KMS-11 (cell line): ENCODE results near the gene ERC2.

ENCODE experiments used
- H2AFZ ChIP-seq: fragments of 200-600 bp; sonication (generic); 2 replicates; pipeline ENCODE4 v1.6.1; 2016; ENCODE audit warnings: antibody characterized with exemption, mixed run types, low read depth
- H3K27ac ChIP-seq: fragments of 200-600 bp; sonication (generic); 2 replicates; pipeline ENCODE4 v1.6.1; 2016; ENCODE audit warnings: mild to moderate bottlenecking, mixed run types
- H3K27me3 ChIP-seq: fragments of 200-600 bp; sonication (generic); 2 replicates; pipeline ENCODE4 v1.6.1; 2017; ENCODE audit warnings: mild to moderate bottlenecking, low read depth, mixed run types, moderate library complexity; ENCODE audit not compliant: insufficient read depth
- H3K36me3 ChIP-seq: fragments of 200-600 bp; sonication (generic); 2 replicates; pipeline ENCODE4 v1.6.1; 2017; ENCODE audit warnings: mild to moderate bottlenecking, mixed run types; ENCODE audit not compliant: insufficient read depth
- H3K4me1 ChIP-seq: fragments of 200-600 bp; sonication (generic); 2 replicates; pipeline ENCODE4 v1.6.1; 2016; ENCODE audit warnings: mild to moderate bottlenecking, low read depth, mixed run types; ENCODE audit not compliant: poor library complexity, severe bottlenecking
- H3K4me2 ChIP-seq: fragments of 200-600 bp; sonication (generic); 2 replicates; pipeline ENCODE4 v1.7.0; 2016; ENCODE audit warnings: mild to moderate bottlenecking, mixed run types
- H3K4me3 ChIP-seq: fragments of 200-600 bp; sonication (generic); IDR thresholded peaks from 2 replicates; pipeline ENCODE4 v1.6.1; 2017; ENCODE audit warnings: low read depth, low read length, mixed read lengths; ENCODE audit not compliant: insufficient read depth
- H3K79me2 ChIP-seq: fragments of 200-600 bp; sonication (generic); 2 replicates; pipeline ENCODE4 v1.6.1; 2016; ENCODE audit warnings: low read depth, mixed run types; ENCODE audit not compliant: insufficient read depth
- H3K9ac ChIP-seq: fragments of 200-600 bp; sonication (generic); 2 replicates; pipeline ENCODE4 v1.6.1; 2016; ENCODE audit warnings: mild to moderate bottlenecking, mixed run types
- H4K20me1 ChIP-seq: fragments of 200-600 bp; sonication (generic); 2 replicates; pipeline ENCODE4 v1.6.1; 2016; ENCODE audit warnings: mild to moderate bottlenecking, mixed run types; ENCODE audit not compliant: insufficient read depth
- TF ChIP-seq, protein P1 (sequence below): fragments of 200-600 bp; sonication (generic); conservative IDR thresholded peaks from 2 replicates; pipeline ENCODE4 v1.6.1; 2017; ENCODE audit warnings: low read depth, mild to moderate bottlenecking, antibody characterized with exemption, low read length, moderate library complexity, mixed read lengths

Gene ERC2

GRCh38 chr3:56295161-56295560, 173.1 kb downstream of the ERC2 start:
- no peaks in the 10 kb centered on the region for H3K27me3 ChIP-seq
- H2AFZ ChIP-seq: no peak overlapping the region
- no peak overlapping the region for H3K9ac ChIP-seq
- no peak overlapping the region for H3K4me3 ChIP-seq
- no peak overlapping the region for H3K4me2 ChIP-seq
- TF ChIP-seq, protein P1, sequence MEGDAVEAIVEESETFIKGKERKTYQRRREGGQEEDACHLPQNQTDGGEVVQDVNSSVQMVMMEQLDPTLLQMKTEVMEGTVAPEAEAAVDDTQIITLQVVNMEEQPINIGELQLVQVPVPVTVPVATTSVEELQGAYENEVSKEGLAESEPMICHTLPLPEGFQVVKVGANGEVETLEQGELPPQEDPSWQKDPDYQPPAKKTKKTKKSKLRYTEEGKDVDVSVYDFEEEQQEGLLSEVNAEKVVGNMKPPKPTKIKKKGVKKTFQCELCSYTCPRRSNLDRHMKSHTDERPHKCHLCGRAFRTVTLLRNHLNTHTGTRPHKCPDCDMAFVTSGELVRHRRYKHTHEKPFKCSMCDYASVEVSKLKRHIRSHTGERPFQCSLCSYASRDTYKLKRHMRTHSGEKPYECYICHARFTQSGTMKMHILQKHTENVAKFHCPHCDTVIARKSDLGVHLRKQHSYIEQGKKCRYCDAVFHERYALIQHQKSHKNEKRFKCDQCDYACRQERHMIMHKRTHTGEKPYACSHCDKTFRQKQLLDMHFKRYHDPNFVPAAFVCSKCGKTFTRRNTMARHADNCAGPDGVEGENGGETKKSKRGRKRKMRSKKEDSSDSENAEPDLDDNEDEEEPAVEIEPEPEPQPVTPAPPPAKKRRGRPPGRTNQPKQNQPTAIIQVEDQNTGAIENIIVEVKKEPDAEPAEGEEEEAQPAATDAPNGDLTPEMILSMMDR: no peak
- no peaks in the 10 kb centered on the region for H4K20me1 ChIP-seq
- H3K79me2 ChIP-seq: no peaks in the 10 kb centered on the region
- no peak overlapping the region for H3K27ac ChIP-seq
- no peaks in the 10 kb centered on the region for H3K36me3 ChIP-seq
- peaks cover 10% of the 10 kb centered on the region for H3K4me1 ChIP-seq

DNA sequence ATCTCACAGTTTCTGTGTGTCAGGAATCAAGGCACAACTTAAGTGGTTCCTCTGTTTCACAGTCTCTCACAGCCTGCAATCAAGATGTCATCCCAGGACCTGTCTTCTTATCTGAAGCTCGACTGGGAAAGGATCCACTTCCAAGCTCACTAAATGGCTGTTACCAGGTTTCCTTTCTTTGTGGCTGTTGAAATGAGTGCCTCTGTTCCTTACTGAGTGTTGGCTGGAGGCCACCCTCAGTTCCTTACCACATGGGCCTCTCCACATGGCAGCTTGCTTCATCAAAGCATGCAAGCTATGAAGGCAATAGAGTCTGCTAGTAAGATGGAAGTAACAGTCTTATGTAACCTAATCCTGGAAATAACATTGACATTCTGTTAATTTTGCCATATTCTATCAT, 174.0 kb downstream of the ERC2 start:
- Histone ChIP-seq H4K20me1 (no peaks in the 10 kb centered on the region), H3K4me1 (peaks cover 17% of the 10 kb centered on the region), H3K79me2 (no peaks in the 10 kb centered on the region), H3K4me3 (no peak overlapping the region), H3K4me2 (no peak overlapping the region), H3K27ac (no peak overlapping the region), H3K36me3 (no peaks in the 10 kb centered on the region), H3K27me3 (no peaks in the 10 kb centered on the region), H2AFZ (no peak overlapping the region), H3K9ac (no peak overlapping the region)
- TF ChIP-seq, protein P1: no peak

DNA sequence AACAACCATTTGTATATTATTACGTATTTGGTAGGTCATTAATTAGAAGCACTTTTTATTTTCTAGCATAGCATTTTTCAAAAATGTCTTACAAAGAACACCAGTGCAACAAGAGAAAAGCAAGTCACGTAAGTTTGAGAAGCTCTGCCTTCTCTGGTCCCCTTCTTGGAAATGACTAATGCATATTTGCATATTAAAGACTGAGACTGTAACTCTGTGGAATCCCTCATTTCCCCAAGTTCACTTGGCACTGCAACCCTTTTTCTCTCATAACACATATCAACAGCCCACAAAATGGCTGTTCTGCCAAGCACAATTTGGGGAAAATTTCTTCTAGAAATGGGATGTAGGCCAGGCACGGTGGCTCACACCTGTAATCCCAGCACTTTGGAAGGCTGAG, 176.3 kb downstream of the ERC2 start:
- Histone ChIP-seq H3K36me3 (no peaks in the 10 kb centered on the region), H3K4me1 (peaks cover 19% of the 10 kb centered on the region), H3K79me2 (no peaks in the 10 kb centered on the region), H3K27ac (no peak overlapping the region), H3K27me3 (no peaks in the 10 kb centered on the region), H2AFZ (no peak overlapping the region), H3K4me3 (no peak overlapping the region), H3K9ac (no peak overlapping the region), H3K4me2 (no peak overlapping the region), H4K20me1 (no peaks in the 10 kb centered on the region)
- TF ChIP-seq, protein P1: no peak

DNA sequence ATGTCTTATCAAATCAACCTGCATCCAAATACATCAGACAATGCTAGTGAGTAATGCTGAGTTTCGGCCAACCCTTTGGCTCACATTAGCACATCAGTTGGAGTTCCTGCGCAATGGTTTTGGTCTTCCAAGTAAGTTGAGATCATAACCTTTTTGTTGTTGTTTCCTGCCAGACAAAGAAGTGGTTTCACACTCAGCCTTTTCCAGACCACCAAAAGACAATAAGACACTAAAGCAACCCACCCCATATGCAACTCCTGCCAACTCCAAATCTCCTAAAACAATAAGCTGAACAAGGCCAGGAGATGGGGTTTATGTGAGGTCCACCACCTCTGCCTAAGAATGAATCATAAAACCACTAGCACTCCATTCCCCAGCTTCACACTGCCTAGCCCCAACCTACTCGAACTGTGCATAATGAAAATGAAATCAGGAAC, 177.0 kb downstream of the ERC2 start:
- H3K79me2 ChIP-seq: no peaks in the 10 kb centered on the region
- H3K9ac ChIP-seq: no peak overlapping the region
- no peaks in the 10 kb centered on the region for H3K36me3 ChIP-seq
- H3K27me3 ChIP-seq: no peaks in the 10 kb centered on the region
- TF ChIP-seq, protein P1: no peak
- H3K27ac ChIP-seq: no peak overlapping the region
- H3K4me1 ChIP-seq: peaks cover 19% of the 10 kb centered on the region
- no peak overlapping the region for H2AFZ ChIP-seq
- H4K20me1 ChIP-seq: no peaks in the 10 kb centered on the region
- no peak overlapping the region for H3K4me3 ChIP-seq
- no peak overlapping the region for H3K4me2 ChIP-seq

DNA sequence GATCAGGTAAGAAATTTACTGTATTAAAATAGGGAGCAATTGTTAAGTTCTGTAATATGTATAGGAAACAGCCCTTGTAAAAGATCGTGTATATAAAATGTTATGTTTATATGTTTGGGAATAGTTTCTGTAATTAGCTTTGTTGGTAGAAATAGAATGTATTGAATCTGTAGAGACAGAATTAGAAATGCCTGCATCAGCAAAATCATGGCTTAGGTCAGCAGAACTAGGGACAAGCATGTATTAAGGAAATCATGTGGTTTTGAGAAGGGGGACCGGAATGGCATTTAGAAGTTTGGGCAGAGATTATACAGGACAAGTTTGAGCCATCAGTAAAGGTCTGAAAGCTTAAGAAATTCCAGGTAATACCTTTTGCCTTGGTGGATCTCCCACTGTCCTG, 177.9 kb downstream of the ERC2 start:
- Histone ChIP-seq H3K36me3 (no peaks in the 10 kb centered on the region), H3K79me2 (no peaks in the 10 kb centered on the region), H3K4me1 (peaks cover 19% of the 10 kb centered on the region), H3K27ac (no peak overlapping the region), H4K20me1 (no peaks in the 10 kb centered on the region), H3K27me3 (no peaks in the 10 kb centered on the region), H2AFZ (no peak overlapping the region), H3K9ac (no peak overlapping the region), H3K4me2 (no peak overlapping the region), H3K4me3 (no peak overlapping the region)
- TF ChIP-seq, protein P1: no peak
